ENCODE results near the gene WAS.

Gene WAS

DNA sequence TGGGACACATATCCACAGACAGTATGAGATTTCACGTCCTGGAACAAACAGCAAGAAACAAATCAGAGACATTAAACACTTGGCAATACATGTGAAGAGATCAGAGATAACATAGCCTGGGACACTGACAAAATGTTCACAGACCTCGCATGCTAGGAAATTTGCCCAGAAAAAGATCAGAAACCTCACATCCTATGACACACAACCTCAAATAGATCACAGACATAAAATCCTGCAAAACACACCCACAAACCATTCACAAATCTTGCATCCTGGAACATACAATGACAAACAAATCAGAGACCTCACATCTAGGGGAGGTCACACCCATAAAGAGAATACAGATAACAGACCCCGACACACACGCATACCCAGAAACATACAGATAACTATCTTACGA is 31.0 kb downstream of the WAS start:
- DNase-seq: no peak

- DNase-seq: no peak
Measured at GRCh38 chrX:48715072-48715471, 31.5 kb downstream of the WAS start.

GRCh38 chrX:48715876-48716502 is 32.4 kb downstream of the WAS start:
- DNase-seq: no peak

GRCh38 chrX:48719958-48720357 is 36.4 kb downstream of the WAS start:
- no peak for DNase-seq

DNA sequence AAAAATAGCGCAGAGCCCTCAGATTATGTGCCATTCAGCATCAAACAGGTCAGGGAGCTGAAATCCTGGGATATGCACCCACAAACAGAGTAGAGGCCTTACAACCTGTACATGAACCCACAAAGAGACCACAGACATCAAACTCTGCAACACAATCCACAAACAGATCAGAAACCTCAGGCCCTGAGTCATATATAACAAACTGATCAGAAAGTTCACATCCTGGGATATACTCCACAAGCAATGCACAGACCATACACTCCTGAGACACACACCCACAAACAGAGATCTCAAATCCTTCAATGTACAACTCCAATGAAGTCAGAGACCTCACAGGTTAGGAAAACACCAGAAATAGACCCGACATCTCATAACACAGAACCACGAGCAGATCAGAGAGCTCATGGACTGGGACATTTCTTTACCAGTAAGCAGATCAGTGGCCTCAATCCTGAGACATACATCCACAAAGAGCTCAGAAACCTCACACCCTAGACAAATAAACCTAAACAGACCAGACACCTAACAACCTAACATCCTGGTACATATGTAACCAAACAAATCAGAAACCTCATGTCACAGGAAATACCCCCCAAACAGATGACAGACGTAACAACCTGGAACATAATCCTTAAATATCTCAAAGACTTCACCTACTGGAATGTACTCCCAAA is 37.1 kb downstream of the WAS start:
- no peak for DNase-seq

GRCh38 chrX:48721916-48722315 is 38.3 kb downstream of the WAS start:
- no peak for DNase-seq

- DNase-seq: no peak
Measured at GRCh38 chrX:48726596-48726995, 43.0 kb downstream of the WAS start.

- DNase-seq: no peak
Measured at GRCh38 chrX:48728653-48729052, 45.1 kb downstream of the WAS start.

- no peak for DNase-seq
Measured at GRCh38 chrX:48736303-48736702, 52.7 kb downstream of the WAS start.

DNA sequence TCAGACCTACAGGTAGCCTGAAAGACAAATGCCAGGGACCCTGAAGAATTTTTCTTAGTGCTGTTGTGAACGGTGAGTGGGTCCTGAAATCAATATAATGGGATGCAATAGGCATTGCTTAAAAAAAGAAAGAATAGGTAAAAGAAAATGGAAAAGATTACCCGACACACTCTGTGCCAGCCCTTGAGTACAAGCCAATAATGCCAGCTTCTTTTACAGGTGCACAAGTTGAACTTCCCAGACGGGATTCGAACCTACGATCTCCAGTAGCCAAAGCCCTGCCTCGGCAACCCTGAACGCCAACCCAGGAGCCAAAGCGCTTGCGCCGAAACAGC is 53.2 kb downstream of the WAS start:
- no peak for DNase-seq

DNA sequence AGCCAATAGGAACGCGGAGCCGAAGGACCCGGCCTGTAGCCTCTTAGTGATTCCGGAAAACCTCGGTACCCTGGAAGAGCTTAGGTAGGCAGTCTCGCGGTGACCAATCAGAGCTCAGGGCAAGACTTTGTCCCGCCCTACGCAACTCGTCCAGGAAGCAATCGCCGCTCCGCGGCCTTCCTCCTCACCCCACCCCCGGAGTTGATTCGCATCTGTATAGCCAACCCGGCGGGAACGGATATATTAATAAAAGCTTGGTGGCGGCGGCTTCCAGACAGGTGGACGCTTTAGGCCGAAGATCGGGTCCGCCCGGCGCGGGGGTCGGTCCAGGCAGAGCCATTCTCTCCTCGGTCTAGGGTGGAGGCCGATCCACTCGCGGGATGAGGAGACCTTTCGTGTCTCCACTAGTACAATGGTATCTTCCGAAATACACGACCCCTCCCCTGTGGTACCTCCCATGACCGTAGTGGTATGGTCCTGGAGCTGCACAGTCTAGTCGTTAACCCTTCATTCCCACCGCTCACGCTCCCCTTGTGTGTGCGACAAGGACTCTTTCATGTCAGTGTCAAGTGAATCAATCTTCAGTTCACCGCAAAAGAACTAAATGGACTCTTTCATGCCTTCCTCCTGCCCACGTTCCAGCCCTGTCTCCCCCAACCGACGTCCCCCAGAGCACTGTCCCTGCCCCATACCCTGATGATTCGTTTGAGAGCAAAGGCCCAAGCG is 53.8 kb downstream of the WAS start:
- peak; percentile 85 for DNase-seq

DNA sequence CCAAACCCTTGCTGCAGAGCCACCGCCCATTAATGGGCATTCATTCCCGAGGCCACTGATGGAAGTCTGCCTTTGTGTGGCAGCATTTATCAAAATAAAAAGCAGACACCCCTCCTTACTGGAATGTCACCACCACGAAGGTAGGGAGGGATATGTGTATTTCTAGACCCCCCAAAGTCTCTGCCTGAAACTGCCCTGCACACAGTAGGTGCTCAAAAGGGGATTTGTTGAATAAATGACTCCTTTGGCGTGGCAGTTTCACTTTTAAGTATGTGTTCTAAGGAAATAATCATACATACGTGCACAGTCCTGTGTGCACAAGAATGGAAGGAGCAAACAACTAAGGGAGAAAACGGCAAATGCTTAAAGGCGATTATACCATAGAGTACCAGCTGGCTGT is 54.3 kb downstream of the WAS start:
- no peak for DNase-seq
